HG03354 (cell line): ENCODE results near the gene SUSD4.

ENCODE experiments used
- ATAC-seq: cut with Tn5 transposase; IDR thresholded peaks from one replicate; pipeline ENCODE4 v1.9.1; 2021; ENCODE audit warnings: mild to moderate bottlenecking; ENCODE audit not compliant: unreplicated experiment, poor library complexity, severe bottlenecking

SUSD4 gene

DNA sequence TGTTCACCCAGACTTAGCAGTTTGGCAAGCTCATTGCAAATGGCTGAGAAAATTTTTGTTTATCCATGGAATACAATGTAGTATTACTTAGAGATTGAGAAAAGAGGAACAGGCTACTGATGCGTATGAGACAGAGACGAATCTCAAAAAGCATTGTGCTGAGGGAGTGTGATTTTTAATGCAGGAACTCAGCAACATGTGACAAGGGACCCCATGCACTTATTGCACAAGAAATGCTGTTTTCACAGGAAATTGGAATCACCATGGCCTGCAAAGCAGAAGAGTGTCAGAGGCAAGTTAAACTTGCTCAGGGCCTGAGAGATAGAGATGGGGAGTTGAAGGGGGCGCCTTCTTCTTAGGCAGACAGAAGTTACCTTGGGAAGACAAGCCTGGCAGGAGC, 188.3 kb downstream of the SUSD4 start:
- ATAC-seq = no peak

- ATAC-seq = no peak
These were observed 188.9 kb downstream of the SUSD4 start for GRCh38 chr1:223175032-223175431.
